Activated naive CD4-positive, alpha-beta T cell (primary cell): ENCODE data around the gene TBXAS1.

ENCODE experiments used
- DNase-seq, 4 experiments: peaks; one replicate each; lab custom pipeline; 2025; lab: John Stamatoyannopoulos, UW

TBXAS1 gene

GRCh38 chr7:139976838-139977656 is 148.0 kb downstream of the TBXAS1 start:
- DNase-seq = no peak

GRCh38 chr7:139981511-139981895 is 152.4 kb downstream of the TBXAS1 start:
- no peak for DNase-seq

- no peak for DNase-seq
Observed at GRCh38 chr7:139982927-139983920, 154.2 kb downstream of the TBXAS1 start.

- DNase-seq = no peak
Observed at GRCh38 chr7:139984642-139985539, 155.8 kb downstream of the TBXAS1 start.

GRCh38 chr7:139985811-139986210 is 156.7 kb downstream of the TBXAS1 start:
- DNase-seq = no peak

GRCh38 chr7:139987691-139988516 is 158.8 kb downstream of the TBXAS1 start:
- DNase-seq = no peak

- no peak for DNase-seq
Observed at GRCh38 chr7:139989366-139990141, 160.5 kb downstream of the TBXAS1 start.

GRCh38 chr7:139990142-139990535 is 161.1 kb downstream of the TBXAS1 start:
- no peak for DNase-seq

GRCh38 chr7:139990571-139991268 is 161.7 kb downstream of the TBXAS1 start:
- DNase-seq = no peak

GRCh38 chr7:139991269-139991666 is 162.2 kb downstream of the TBXAS1 start:
- DNase-seq = no peak

GRCh38 chr7:139991911-139992310 is 162.8 kb downstream of the TBXAS1 start:
- DNase-seq = no peak

- no peak for DNase-seq
Observed at GRCh38 chr7:139992353-139993044, 163.4 kb downstream of the TBXAS1 start.

GRCh38 chr7:139993169-139993568 is 164.1 kb downstream of the TBXAS1 start:
- no peak for DNase-seq

- no peak for DNase-seq
Observed at GRCh38 chr7:139993592-139993991, 164.5 kb downstream of the TBXAS1 start.

GRCh38 chr7:139994356-139994755 is 165.3 kb downstream of the TBXAS1 start:
- DNase-seq = no peak

GRCh38 chr7:139995017-139995915 is 166.2 kb downstream of the TBXAS1 start:
- DNase-seq = no peak

GRCh38 chr7:139998572-139998971 is 169.5 kb downstream of the TBXAS1 start:
- no peak for DNase-seq

- no peak for DNase-seq
Observed at GRCh38 chr7:139999516-139999915, 170.5 kb downstream of the TBXAS1 start.
